ENCODE data around the gene CCDC170. TPM values are rescaled to one million over a fixed set of nuclear protein-coding genes. Genes with fewer than 3 reads are reported as not detected.

CCDC170 gene
- total RNA-seq, 4 donors from 2014 or later, result 0.35 to 1.7 (median 1.5) TPM; not detected in 1

GRCh38 chr6:151647976-151648639 is 154.3 kb downstream of the CCDC170 start:
- no peak overlapping the region for H3K4me3 ChIP-seq
- H3K27ac ChIP-seq, result no peak overlapping the region
- no peaks in the 10 kb centered on the region for H3K9me3 ChIP-seq
- no peaks in the 10 kb centered on the region for H3K4me1 ChIP-seq
- no peaks in the 10 kb centered on the region for H3K36me3 ChIP-seq
- no peak for DNase-seq
- no peaks in the 10 kb centered on the region for H3K27me3 ChIP-seq
- no peak for TF ChIP-seq POLR2A (IDR thresholded peaks at IDR 0.05)
- TF ChIP-seq CTCF (IDR thresholded peaks at IDR 0.05), result no peak

- H3K4me1 ChIP-seq, result no peaks in the 10 kb centered on the region
- DNase-seq, result no peak
- no peaks in the 10 kb centered on the region for H3K36me3 ChIP-seq
- no peak overlapping the region for H3K4me3 ChIP-seq
- no peak overlapping the region for H3K27ac ChIP-seq
- H3K9me3 ChIP-seq, result no peaks in the 10 kb centered on the region
- no peaks in the 10 kb centered on the region for H3K27me3 ChIP-seq
- TF ChIP-seq CTCF (IDR thresholded peaks at IDR 0.05), result no peak
- no peak for TF ChIP-seq POLR2A (IDR thresholded peaks at IDR 0.05)
These were observed 156.0 kb downstream of the CCDC170 start for GRCh38 chr6:151649835-151650234.

GRCh38 chr6:151651639-151652038 is 157.8 kb downstream of the CCDC170 start:
- no peaks in the 10 kb centered on the region for H3K27me3 ChIP-seq
- no peaks in the 10 kb centered on the region for H3K4me1 ChIP-seq
- DNase-seq, result no peak
- TF ChIP-seq CTCF (IDR thresholded peaks at IDR 0.05), result no peak
- no peak for TF ChIP-seq POLR2A (IDR thresholded peaks at IDR 0.05)
- H3K9me3 ChIP-seq, result no peaks in the 10 kb centered on the region
- no peaks in the 10 kb centered on the region for H3K36me3 ChIP-seq
- no peak overlapping the region for H3K4me3 ChIP-seq
- H3K27ac ChIP-seq, result no peak overlapping the region

- H3K27me3 ChIP-seq, result no peaks in the 10 kb centered on the region
- no peak overlapping the region for H3K4me3 ChIP-seq
- no peak for DNase-seq
- no peaks in the 10 kb centered on the region for H3K4me1 ChIP-seq
- no peak overlapping the region for H3K27ac ChIP-seq
- no peaks in the 10 kb centered on the region for H3K36me3 ChIP-seq
- TF ChIP-seq POLR2A (IDR thresholded peaks at IDR 0.05), result no peak
- TF ChIP-seq CTCF (IDR thresholded peaks at IDR 0.05), result no peak
- no peaks in the 10 kb centered on the region for H3K9me3 ChIP-seq
These were observed 158.5 kb downstream of the CCDC170 start for GRCh38 chr6:151652325-151652724.

GRCh38 chr6:151655099-151655498 is 161.3 kb downstream of the CCDC170 start:
- Histone ChIP-seq H3K27me3 (no peaks in the 10 kb centered on the region), H3K4me3 (no peak overlapping the region), H3K36me3 (no peaks in the 10 kb centered on the region), H3K4me1 (no peaks in the 10 kb centered on the region), H3K27ac (no peak overlapping the region), H3K9me3 (no peaks in the 10 kb centered on the region)
- TF ChIP-seq POLR2A (IDR thresholded peaks at IDR 0.05), result no peak
- no peak for TF ChIP-seq CTCF (IDR thresholded peaks at IDR 0.05)
- no peak for DNase-seq

GRCh38 chr6:151656392-151656791 is 162.6 kb downstream of the CCDC170 start:
- Histone ChIP-seq H3K27me3 (no peaks in the 10 kb centered on the region), H3K27ac (no peak overlapping the region), H3K9me3 (no peaks in the 10 kb centered on the region), H3K4me3 (no peak overlapping the region), H3K4me1 (no peaks in the 10 kb centered on the region), H3K36me3 (no peaks in the 10 kb centered on the region)
- no peak for DNase-seq
- TF ChIP-seq POLR2A (IDR thresholded peaks at IDR 0.05) (no peak), CTCF (IDR thresholded peaks at IDR 0.05) (no peak)

Data from Peyer's patch (tissue), 4 donors.